ENCODE data around the gene ARGLU1. TPM values are rescaled to one million over a fixed set of nuclear protein-coding genes. Genes with fewer than 3 reads are reported as not detected.
A peak's percentile ranks its signal among the peaks of the same experiment; 100 is the strongest.

The ARGLU1 gene
- polyA plus RNA-seq, 3 donors: 22.4 to 168 (median 27.2) TPM

- Histone ChIP-seq H3K79me2 (ENCODE audit: insufficient read depth, low read length) (peaks cover 26% of the 10 kb centered on the region), H3K9ac (ENCODE audit: insufficient read depth, low read length, poor library complexity, severe bottlenecking) (no peak overlapping the region), H3K27ac (ENCODE audit: low read depth in 1 of 2, low read length in 2 of 2) (no peak overlapping the region), H3K9me3 (replicated peaks in 1 of 2; ENCODE audit: control insufficient read depth in 1 of 2, insufficient read depth in 1 of 2, low read length in 2 of 2) (no peaks in the 10 kb centered on the region), H3K4me2 (replicated peaks; ENCODE audit: extremely low read depth, low read length, poor library complexity, severe bottlenecking) (no peak overlapping the region), H3K4me3 (replicated peaks in 1 of 3; ENCODE audit: low read depth in 2 of 3, low read length in 3 of 3) (no peak overlapping the region), H2AFZ (ENCODE audit: insufficient read depth, low read depth, low read length, poor library complexity, severe bottlenecking) (no peak overlapping the region), H3K4me1 (ENCODE audit: control insufficient read depth in 1 of 2, insufficient read depth in 2 of 2, low read length in 2 of 2) (peaks cover 24 to 26% of the 10 kb centered on the region in 2 donors), H3K27me3 (ENCODE audit: control insufficient read depth in 2 of 2, insufficient read depth in 2 of 2, low read length in 2 of 2) (no peaks in the 10 kb centered on the region), H3K36me3 (replicated peaks in 1 of 2; ENCODE audit: control insufficient read depth in 1 of 2, insufficient read depth in 2 of 2, low read length in 2 of 2) (no peaks in the 10 kb centered on the region), H4K20me1 (ENCODE audit: insufficient read depth, low read length) (peaks cover 21% of the 10 kb centered on the region)
- intact Hi-C loops (cut with micrococcal nuclease): no loop called here
- Mint-ChIP-seq H3K27me3 (ENCODE audit: low read depth in 3 of 3) (peaks cover 0 to 4% (median 1%) of the 10 kb centered on the region in 3 donors), H3K9me3 (peaks cover 0 to 9% (median 2%) of the 10 kb centered on the region in 7 donors), H3K36me3 (no peaks in the 10 kb centered on the region), H3K4me1 (peaks cover 24% of the 10 kb centered on the region), H3K4me3 (peak overlapping the region in 1 of 2 donors; percentile 40), H3K27ac (peak overlapping the region in 1 of 7 donors; percentile 72)
- TF ChIP-seq CTCF (IDR thresholded peaks at IDR 0.05): no peak
- DNase-seq: peak; percentile 52 to 77 (median 57)
- 48% methylated on average over 10 of the region's 14 CpGs for WGBS (ENCODE audit: insufficient coverage)
Measured at GRCh38 chr13:106570299-106570852, 2.4 kb upstream of the ARGLU1 start.

DNA sequence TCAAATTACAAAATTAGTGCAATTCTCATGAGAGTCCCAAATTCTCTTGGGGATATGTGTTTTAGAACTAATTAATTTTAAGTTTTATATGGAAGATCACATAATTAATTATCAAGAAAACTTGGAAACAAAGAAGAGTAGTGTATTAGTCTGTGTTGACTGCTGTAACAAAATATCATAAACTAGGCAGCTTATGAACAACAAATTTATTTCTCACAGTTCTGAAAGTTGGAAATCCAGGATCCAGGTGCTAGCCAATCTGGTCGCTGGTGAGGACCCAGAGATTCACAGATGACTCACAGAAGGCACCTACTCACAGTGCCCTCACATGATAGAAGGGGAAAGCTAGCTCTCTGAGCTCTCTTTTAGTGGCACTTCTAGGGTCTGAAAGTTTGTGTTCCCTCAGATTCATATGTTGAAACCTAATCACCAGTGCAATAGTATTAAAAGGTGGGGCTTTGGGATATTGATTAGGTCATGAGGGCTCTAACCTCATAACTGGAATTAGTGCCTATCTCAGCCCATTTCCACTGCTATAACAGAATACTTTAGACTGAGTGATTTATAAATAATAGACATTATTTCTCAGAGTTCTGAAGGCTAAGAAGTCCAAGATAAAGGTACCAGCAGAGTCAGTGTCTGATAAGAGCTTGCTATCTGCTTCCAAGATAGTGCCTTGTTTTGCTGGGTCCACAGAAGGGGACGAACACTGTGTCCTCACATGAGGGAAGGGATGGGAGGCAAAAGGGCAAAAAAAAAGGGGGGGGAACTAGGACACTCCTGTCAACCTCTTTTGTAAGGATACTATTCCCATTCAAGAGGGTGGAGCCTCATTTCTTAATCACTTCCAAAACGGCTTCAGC, 1.5 kb upstream of the ARGLU1 start:
- H3K4me1 ChIP-seq (ENCODE audit: control insufficient read depth in 1 of 2, insufficient read depth in 2 of 2, low read length in 2 of 2): peaks cover 33 to 35% of the 10 kb centered on the region in 2 donors
- no CpG with 5 or more reads among the region's 3 CpGs for WGBS (ENCODE audit: insufficient coverage)
- Mint-ChIP-seq H3K36me3 (no peaks in the 10 kb centered on the region), H3K27me3 (ENCODE audit: low read depth in 3 of 3) (peaks cover 0 to 2% (median 1%) of the 10 kb centered on the region in 3 donors), H3K4me1 (peaks cover 33% of the 10 kb centered on the region), H3K27ac (no peak overlapping the region), H3K9me3 (peaks cover 0 to 7% (median 0%) of the 10 kb centered on the region in 7 donors), H3K4me3 (no peak overlapping the region)
- H3K4me3 ChIP-seq (replicated peaks in 1 of 3; ENCODE audit: low read depth in 2 of 3, low read length in 3 of 3): no peak overlapping the region
- H4K20me1 ChIP-seq (ENCODE audit: insufficient read depth, low read length): peaks cover 30% of the 10 kb centered on the region
- H3K4me2 ChIP-seq (replicated peaks; ENCODE audit: extremely low read depth, low read length, poor library complexity, severe bottlenecking): no peak overlapping the region
- H2AFZ ChIP-seq (ENCODE audit: insufficient read depth, low read depth, low read length, poor library complexity, severe bottlenecking): no peak overlapping the region
- H3K27ac ChIP-seq (ENCODE audit: low read depth in 1 of 2, low read length in 2 of 2): no peak overlapping the region
- peaks cover 35% of the 10 kb centered on the region for H3K79me2 ChIP-seq (ENCODE audit: insufficient read depth, low read length)
- H3K9ac ChIP-seq (ENCODE audit: insufficient read depth, low read length, poor library complexity, severe bottlenecking): no peak overlapping the region
- no peak for TF ChIP-seq CTCF (IDR thresholded peaks at IDR 0.05)
- no peaks in the 10 kb centered on the region for H3K9me3 ChIP-seq (replicated peaks in 1 of 2; ENCODE audit: control insufficient read depth in 1 of 2, insufficient read depth in 1 of 2, low read length in 2 of 2)
- no peaks in the 10 kb centered on the region for H3K27me3 ChIP-seq (ENCODE audit: control insufficient read depth in 2 of 2, insufficient read depth in 2 of 2, low read length in 2 of 2)
- peak in 1 of 3 donors; percentile 16 for DNase-seq
- intact Hi-C loops (cut with micrococcal nuclease): no loop called here
- H3K36me3 ChIP-seq (replicated peaks in 1 of 2; ENCODE audit: control insufficient read depth in 1 of 2, insufficient read depth in 2 of 2, low read length in 2 of 2): no peaks in the 10 kb centered on the region

Data from CD14-positive monocyte (primary cell).